Measurements from ENCODE around the gene UBR3. TPM values are rescaled to one million over a fixed set of nuclear protein-coding genes. Genes with fewer than 3 reads are reported as not detected.
"Not testable (repeated sequence)": the region's sequence is repeated elsewhere in the genome, so short reads cannot be mapped to it uniquely, and the experiment has no call there.

Gene UBR3
- total RNA-seq, 1 donor from 2014 or later = 67.8 TPM

GRCh38 chr2:169923977-169924376 is 96.7 kb downstream of the UBR3 start:
- H3K9ac ChIP-seq (ENCODE audit: low read depth in 1 of 3, low read length in 3 of 3) = no peak overlapping the region
- no peaks in the 10 kb centered on the region for H3K9me3 ChIP-seq (ENCODE audit: control insufficient read depth in 3 of 3, low read length in 3 of 3)
- H3K36me3 ChIP-seq (ENCODE audit: control insufficient read depth in 3 of 3, insufficient read depth in 3 of 3, low read length in 3 of 3) = peaks cover 7 to 19% (median 13%) of the 10 kb centered on the region in 3 donors
- no peak overlapping the region for H3K4me3 ChIP-seq (ENCODE audit: low read length in 3 of 3)
- H3K4me1 ChIP-seq (ENCODE audit: control insufficient read depth in 3 of 3, insufficient read depth in 3 of 3, low read length in 3 of 3) = no peaks in the 10 kb centered on the region
- no peak overlapping the region for H3K27ac ChIP-seq (ENCODE audit: low read depth, low read length)
- H3K27me3 ChIP-seq (ENCODE audit: control insufficient read depth in 3 of 3, insufficient read depth in 3 of 3, low read length in 3 of 3) = no peaks in the 10 kb centered on the region

GRCh38 chr2:169925968-169926367 is 98.7 kb downstream of the UBR3 start:
- peaks cover 7 to 19% (median 11%) of the 10 kb centered on the region in 3 donors for H3K36me3 ChIP-seq (ENCODE audit: control insufficient read depth in 3 of 3, insufficient read depth in 3 of 3, low read length in 3 of 3)
- H3K4me1 ChIP-seq (ENCODE audit: control insufficient read depth in 3 of 3, insufficient read depth in 3 of 3, low read length in 3 of 3) = no peaks in the 10 kb centered on the region
- H3K4me3 ChIP-seq (ENCODE audit: low read length in 3 of 3) = no peak overlapping the region
- no peaks in the 10 kb centered on the region for H3K27me3 ChIP-seq (ENCODE audit: control insufficient read depth in 3 of 3, insufficient read depth in 3 of 3, low read length in 3 of 3)
- H3K9me3 ChIP-seq (ENCODE audit: control insufficient read depth in 3 of 3, low read length in 3 of 3) = no peaks in the 10 kb centered on the region
- no peak overlapping the region for H3K9ac ChIP-seq (ENCODE audit: low read depth in 1 of 3, low read length in 3 of 3)
- no peak overlapping the region for H3K27ac ChIP-seq (ENCODE audit: low read depth, low read length)

GRCh38 chr2:169928463-169928864 is 101.2 kb downstream of the UBR3 start:
- H3K4me1 ChIP-seq (ENCODE audit: control insufficient read depth in 3 of 3, insufficient read depth in 3 of 3, low read length in 3 of 3) = no peaks in the 10 kb centered on the region
- H3K9me3 ChIP-seq (ENCODE audit: control insufficient read depth in 3 of 3, low read length in 3 of 3) = no peaks in the 10 kb centered on the region
- H3K4me3 ChIP-seq (ENCODE audit: low read length in 3 of 3) = no peak overlapping the region
- no peaks in the 10 kb centered on the region for H3K27me3 ChIP-seq (ENCODE audit: control insufficient read depth in 3 of 3, insufficient read depth in 3 of 3, low read length in 3 of 3)
- no peak overlapping the region for H3K9ac ChIP-seq (ENCODE audit: low read depth in 1 of 3, low read length in 3 of 3)
- no peak overlapping the region for H3K27ac ChIP-seq (ENCODE audit: low read depth, low read length)
- H3K36me3 ChIP-seq (ENCODE audit: control insufficient read depth in 3 of 3, insufficient read depth in 3 of 3, low read length in 3 of 3) = peaks cover 7 to 19% (median 11%) of the 10 kb centered on the region in 3 donors

- H3K4me1 ChIP-seq (ENCODE audit: control insufficient read depth in 3 of 3, insufficient read depth in 3 of 3, low read length in 3 of 3) = no peaks in the 10 kb centered on the region
Measured at GRCh38 chr2:169933124-169933711, 106.0 kb downstream of the UBR3 start.

GRCh38 chr2:169936652-169937051 is 109.4 kb downstream of the UBR3 start:
- H3K4me3 ChIP-seq (ENCODE audit: low read length in 3 of 3); H3K27ac ChIP-seq (ENCODE audit: low read depth, low read length); H3K4me1 ChIP-seq (ENCODE audit: control insufficient read depth in 3 of 3, insufficient read depth in 3 of 3, low read length in 3 of 3); H3K27me3 ChIP-seq (ENCODE audit: control insufficient read depth in 3 of 3, insufficient read depth in 3 of 3, low read length in 3 of 3); H3K9me3 ChIP-seq (ENCODE audit: control insufficient read depth in 3 of 3, low read length in 3 of 3); H3K36me3 ChIP-seq (ENCODE audit: control insufficient read depth in 3 of 3, insufficient read depth in 3 of 3, low read length in 3 of 3); H3K9ac ChIP-seq (ENCODE audit: low read depth in 1 of 3, low read length in 3 of 3): not testable (repeated sequence)

More at GRCh38 chr2:169933124-169933711, 106.0 kb downstream of the UBR3 start:
- no peaks in the 10 kb centered on the region for H3K9me3 ChIP-seq (ENCODE audit: control insufficient read depth in 3 of 3, low read length in 3 of 3)
- peaks cover 0 to 4% (median 0%) of the 10 kb centered on the region in 3 donors for H3K36me3 ChIP-seq (ENCODE audit: control insufficient read depth in 3 of 3, insufficient read depth in 3 of 3, low read length in 3 of 3)
- H3K9ac ChIP-seq (ENCODE audit: low read depth in 1 of 3, low read length in 3 of 3) = no peak overlapping the region
- no peak overlapping the region for H3K27ac ChIP-seq (ENCODE audit: low read depth, low read length)
- H3K27me3 ChIP-seq (ENCODE audit: control insufficient read depth in 3 of 3, insufficient read depth in 3 of 3, low read length in 3 of 3) = no peaks in the 10 kb centered on the region
- H3K4me3 ChIP-seq (ENCODE audit: low read length in 3 of 3) = no peak overlapping the region

GRCh38 chr2:169945515-169945914 is 118.3 kb downstream of the UBR3 start:
- Histone ChIP-seq H3K36me3 (ENCODE audit: control insufficient read depth in 3 of 3, insufficient read depth in 3 of 3, low read length in 3 of 3) (peaks cover 7 to 26% (median 19%) of the 10 kb centered on the region in 3 donors), H3K4me3 (ENCODE audit: low read length in 3 of 3) (no peak overlapping the region), H3K9ac (ENCODE audit: low read depth in 1 of 3, low read length in 3 of 3) (no peak overlapping the region)

GRCh38 chr2:169946092-169946491 is 118.8 kb downstream of the UBR3 start:
- no peaks in the 10 kb centered on the region for H3K4me1 ChIP-seq (ENCODE audit: control insufficient read depth in 3 of 3, insufficient read depth in 3 of 3, low read length in 3 of 3)
- H3K27ac ChIP-seq (ENCODE audit: low read depth, low read length) = no peak overlapping the region
- H3K27me3 ChIP-seq (ENCODE audit: control insufficient read depth in 3 of 3, insufficient read depth in 3 of 3, low read length in 3 of 3) = no peaks in the 10 kb centered on the region
- H3K4me3 ChIP-seq (ENCODE audit: low read length in 3 of 3) = no peak overlapping the region
- no peaks in the 10 kb centered on the region for H3K9me3 ChIP-seq (ENCODE audit: control insufficient read depth in 3 of 3, low read length in 3 of 3)
- H3K9ac ChIP-seq (ENCODE audit: low read depth in 1 of 3, low read length in 3 of 3) = no peak overlapping the region
- H3K36me3 ChIP-seq (ENCODE audit: control insufficient read depth in 3 of 3, insufficient read depth in 3 of 3, low read length in 3 of 3) = peaks cover 7 to 22% (median 19%) of the 10 kb centered on the region in 3 donors

More at GRCh38 chr2:169945515-169945914, 118.3 kb downstream of the UBR3 start:
- Histone ChIP-seq H3K27me3 (ENCODE audit: control insufficient read depth in 3 of 3, insufficient read depth in 3 of 3, low read length in 3 of 3) (no peaks in the 10 kb centered on the region), H3K27ac (ENCODE audit: low read depth, low read length) (no peak overlapping the region), H3K4me1 (ENCODE audit: control insufficient read depth in 3 of 3, insufficient read depth in 3 of 3, low read length in 3 of 3) (peaks cover 0 to 2% (median 0%) of the 10 kb centered on the region in 3 donors), H3K9me3 (ENCODE audit: control insufficient read depth in 3 of 3, low read length in 3 of 3) (no peaks in the 10 kb centered on the region)

- H3K4me1 ChIP-seq (ENCODE audit: control insufficient read depth in 3 of 3, insufficient read depth in 3 of 3, low read length in 3 of 3) = no peaks in the 10 kb centered on the region
- H3K36me3 ChIP-seq (ENCODE audit: control insufficient read depth in 3 of 3, insufficient read depth in 3 of 3, low read length in 3 of 3) = peaks cover 7 to 22% (median 19%) of the 10 kb centered on the region in 3 donors
- H3K4me3 ChIP-seq (ENCODE audit: low read length in 3 of 3) = no peak overlapping the region
- no peaks in the 10 kb centered on the region for H3K9me3 ChIP-seq (ENCODE audit: control insufficient read depth in 3 of 3, low read length in 3 of 3)
- H3K27ac ChIP-seq (ENCODE audit: low read depth, low read length) = no peak overlapping the region
- no peak overlapping the region for H3K9ac ChIP-seq (ENCODE audit: low read depth in 1 of 3, low read length in 3 of 3)
- H3K27me3 ChIP-seq (ENCODE audit: control insufficient read depth in 3 of 3, insufficient read depth in 3 of 3, low read length in 3 of 3) = no peaks in the 10 kb centered on the region
Measured at GRCh38 chr2:169946546-169946945, 119.3 kb downstream of the UBR3 start.

- H3K27ac ChIP-seq (ENCODE audit: low read depth, low read length) = no peak overlapping the region
- no peaks in the 10 kb centered on the region for H3K4me1 ChIP-seq (ENCODE audit: control insufficient read depth in 3 of 3, insufficient read depth in 3 of 3, low read length in 3 of 3)
- no peak overlapping the region for H3K4me3 ChIP-seq (ENCODE audit: low read length in 3 of 3)
- H3K36me3 ChIP-seq (ENCODE audit: control insufficient read depth in 3 of 3, insufficient read depth in 3 of 3, low read length in 3 of 3) = peaks cover 2 to 15% (median 8%) of the 10 kb centered on the region in 3 donors
- H3K9me3 ChIP-seq (ENCODE audit: control insufficient read depth in 3 of 3, low read length in 3 of 3) = no peaks in the 10 kb centered on the region
- H3K27me3 ChIP-seq (ENCODE audit: control insufficient read depth in 3 of 3, insufficient read depth in 3 of 3, low read length in 3 of 3) = no peaks in the 10 kb centered on the region
- no peak overlapping the region for H3K9ac ChIP-seq (ENCODE audit: low read depth in 1 of 3, low read length in 3 of 3)
Measured at GRCh38 chr2:169955940-169956339, 128.7 kb downstream of the UBR3 start.

GRCh38 chr2:169957219-169957618 is 130.0 kb downstream of the UBR3 start:
- not testable (repeated sequence) for H3K27ac ChIP-seq (ENCODE audit: low read depth, low read length); H3K4me3 ChIP-seq (ENCODE audit: low read length in 3 of 3); H3K4me1 ChIP-seq (ENCODE audit: control insufficient read depth in 3 of 3, insufficient read depth in 3 of 3, low read length in 3 of 3); H3K9me3 ChIP-seq (ENCODE audit: control insufficient read depth in 3 of 3, low read length in 3 of 3); H3K9ac ChIP-seq (ENCODE audit: low read depth in 1 of 3, low read length in 3 of 3); H3K27me3 ChIP-seq (ENCODE audit: control insufficient read depth in 3 of 3, insufficient read depth in 3 of 3, low read length in 3 of 3)
- H3K36me3 ChIP-seq (ENCODE audit: control insufficient read depth in 3 of 3, insufficient read depth in 3 of 3, low read length in 3 of 3) = peaks cover 5 to 25% (median 12%) of the 10 kb centered on the region in 3 donors
